GM10248 (cell line): ENCODE data around the gene PHACTR1.

Experiments used
- CTCF ChIA-PET: fragments of 300-600 bp; sonication (Branson Sonifier 250); formaldehyde crosslinking; extraction: SDS; loops from one replicate; lab custom pipeline; 2021; ENCODE audit warnings: antibody characterized with exemption; lab: Yijun Ruan, JAX
- POLR2A ChIA-PET: fragments of 350-650 bp; sonication (Branson Sonifier 250); formaldehyde crosslinking; extraction: SDS; loops from one replicate; lab custom pipeline; 2020; ENCODE audit warnings: antibody characterized with exemption; lab: Yijun Ruan, JAX
- DNase-seq: peaks from one replicate; pipeline ENCODE4 v3.0.0; 2012; ENCODE audit errors: extremely low spot score
- TF ChIP-seq, protein P1 (sequence below): IDR thresholded peaks from 2 replicates; pipeline ENCODE4 v1.5.1; 2012; ENCODE audit warnings: mild to moderate bottlenecking, low read depth; ENCODE audit errors: extremely low read depth, missing control alignments, control extremely low read depth

The PHACTR1 gene

DNA sequence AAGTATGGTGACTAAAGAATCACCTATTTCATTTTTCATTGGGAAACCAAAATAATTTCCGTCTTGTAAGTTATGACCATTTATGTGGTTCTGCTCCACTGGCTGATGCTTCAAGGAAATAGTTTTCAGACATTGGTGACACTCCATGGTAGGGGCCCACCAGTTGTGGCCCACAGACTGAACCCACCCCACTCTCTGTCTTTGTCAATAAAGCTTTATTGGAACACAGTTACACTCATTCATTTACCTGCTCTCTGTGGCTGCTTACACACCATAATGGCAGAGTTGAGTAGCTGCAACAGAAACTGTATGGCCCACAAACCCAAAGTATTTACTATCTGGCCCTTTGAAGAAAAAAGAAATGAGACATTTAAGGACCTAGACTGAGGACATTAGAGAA is 533.2 kb downstream of the PHACTR1 start:
- DNase-seq = no peak
- ChIA-PET POLR2A (no interaction called here), CTCF (interaction anchor here (1.2 to 2.9 kb wide), 3 partner anchors 9 to 55 kb away, joined by 3 to 9 read pairs (median 4); no protein-coding TSS in a partner anchor)
- TF ChIP-seq, protein P1, sequence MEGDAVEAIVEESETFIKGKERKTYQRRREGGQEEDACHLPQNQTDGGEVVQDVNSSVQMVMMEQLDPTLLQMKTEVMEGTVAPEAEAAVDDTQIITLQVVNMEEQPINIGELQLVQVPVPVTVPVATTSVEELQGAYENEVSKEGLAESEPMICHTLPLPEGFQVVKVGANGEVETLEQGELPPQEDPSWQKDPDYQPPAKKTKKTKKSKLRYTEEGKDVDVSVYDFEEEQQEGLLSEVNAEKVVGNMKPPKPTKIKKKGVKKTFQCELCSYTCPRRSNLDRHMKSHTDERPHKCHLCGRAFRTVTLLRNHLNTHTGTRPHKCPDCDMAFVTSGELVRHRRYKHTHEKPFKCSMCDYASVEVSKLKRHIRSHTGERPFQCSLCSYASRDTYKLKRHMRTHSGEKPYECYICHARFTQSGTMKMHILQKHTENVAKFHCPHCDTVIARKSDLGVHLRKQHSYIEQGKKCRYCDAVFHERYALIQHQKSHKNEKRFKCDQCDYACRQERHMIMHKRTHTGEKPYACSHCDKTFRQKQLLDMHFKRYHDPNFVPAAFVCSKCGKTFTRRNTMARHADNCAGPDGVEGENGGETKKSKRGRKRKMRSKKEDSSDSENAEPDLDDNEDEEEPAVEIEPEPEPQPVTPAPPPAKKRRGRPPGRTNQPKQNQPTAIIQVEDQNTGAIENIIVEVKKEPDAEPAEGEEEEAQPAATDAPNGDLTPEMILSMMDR = no peak

DNA sequence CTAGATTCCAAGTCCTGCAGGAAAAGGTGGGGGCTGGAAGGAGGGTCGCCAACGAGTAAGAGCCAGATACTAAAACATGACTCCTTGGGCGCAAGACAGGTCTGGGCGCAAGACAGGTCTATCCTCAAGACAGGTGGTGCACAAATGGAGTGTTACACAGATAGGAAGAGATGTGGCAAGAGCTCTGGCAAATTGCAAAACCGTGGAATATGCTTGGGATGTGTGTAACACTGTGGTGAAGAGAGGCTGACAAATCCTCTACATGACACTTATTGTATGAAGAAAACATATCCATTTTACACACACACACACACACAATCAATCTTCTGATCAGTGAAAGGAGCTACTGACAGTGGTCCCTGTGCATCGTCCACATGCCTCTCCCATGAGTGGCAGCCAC is 534.1 kb downstream of the PHACTR1 start:
- DNase-seq = no peak
- CTCF ChIA-PET = interaction anchor here (0.7 to 2.9 kb wide), 4 partner anchors 8 to 56 kb away, joined by 3 to 9 read pairs (median 3); no protein-coding TSS in a partner anchor
- POLR2A ChIA-PET = no interaction called here
- TF ChIP-seq, protein P1 = no peak

DNA sequence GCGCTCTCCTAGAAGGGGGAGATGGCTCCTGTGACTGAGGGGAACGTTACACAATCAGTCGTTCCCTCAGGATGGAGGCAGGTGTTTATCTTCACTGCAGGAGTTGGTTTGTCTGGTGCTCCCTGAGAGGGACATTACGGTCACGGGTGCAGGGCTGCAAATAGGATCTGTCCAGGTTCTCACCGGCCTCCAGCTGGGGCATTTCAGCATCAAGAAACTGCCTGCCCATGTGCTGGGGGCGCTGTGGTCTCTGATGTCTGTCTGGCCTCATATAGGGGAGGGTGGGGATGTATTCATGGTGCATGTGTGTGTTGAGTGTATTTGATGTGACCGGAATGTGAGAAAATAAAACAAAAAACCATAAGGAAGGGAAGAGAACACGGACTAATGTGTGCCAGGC is 534.7 kb downstream of the PHACTR1 start:
- TF ChIP-seq, protein P1 = no peak
- CTCF ChIA-PET = interaction anchor here (0.9 to 2.9 kb wide), 2 partner anchors 11 to 56 kb away, joined by 3 to 9 read pairs; no protein-coding TSS in a partner anchor
- DNase-seq = no peak
- POLR2A ChIA-PET = no interaction called here

DNA sequence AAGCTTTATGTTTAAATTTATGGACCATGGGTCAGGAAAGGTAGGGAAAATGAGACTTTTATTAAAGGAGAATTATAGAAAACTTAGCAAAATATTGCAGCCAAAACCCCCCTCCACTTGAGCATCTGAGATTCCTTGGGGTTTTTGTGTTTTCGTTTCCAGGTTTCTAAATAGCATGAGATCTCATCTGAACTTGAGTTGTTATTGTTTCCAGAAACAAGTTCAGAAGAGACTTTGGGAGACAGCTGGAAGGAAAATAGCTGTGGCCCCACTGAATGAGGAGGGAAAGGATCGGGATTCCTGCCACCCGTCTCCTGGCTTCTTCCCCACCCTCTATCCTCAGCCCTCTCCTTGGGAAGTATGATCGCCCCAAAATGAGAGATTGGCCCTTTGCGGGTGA is 536.2 kb downstream of the PHACTR1 start:
- ChIA-PET CTCF (no interaction called here), POLR2A (no interaction called here)
- TF ChIP-seq, protein P1 = no peak
- DNase-seq = no peak

DNA sequence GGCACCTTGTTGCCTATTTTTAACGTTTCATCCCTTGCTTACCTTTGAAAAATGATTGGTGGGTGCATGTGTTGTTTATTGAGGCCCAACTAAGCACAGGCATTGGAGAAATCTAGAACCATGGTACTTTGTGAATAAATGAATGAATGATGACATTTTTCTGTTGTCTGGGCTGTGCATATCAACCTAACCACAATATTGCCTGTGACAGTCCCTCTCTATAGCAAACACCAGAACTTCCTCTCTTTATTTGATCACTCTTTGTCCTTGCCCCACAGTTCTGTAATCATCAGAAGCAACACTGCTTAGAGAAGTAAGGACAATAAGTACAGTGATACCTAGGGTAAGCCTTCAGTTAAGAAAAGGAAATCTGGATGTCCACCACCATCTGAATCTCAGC is 536.7 kb downstream of the PHACTR1 start:
- ChIA-PET CTCF (no interaction called here), POLR2A (no interaction called here)
- TF ChIP-seq, protein P1 = no peak
- no peak for DNase-seq

DNA sequence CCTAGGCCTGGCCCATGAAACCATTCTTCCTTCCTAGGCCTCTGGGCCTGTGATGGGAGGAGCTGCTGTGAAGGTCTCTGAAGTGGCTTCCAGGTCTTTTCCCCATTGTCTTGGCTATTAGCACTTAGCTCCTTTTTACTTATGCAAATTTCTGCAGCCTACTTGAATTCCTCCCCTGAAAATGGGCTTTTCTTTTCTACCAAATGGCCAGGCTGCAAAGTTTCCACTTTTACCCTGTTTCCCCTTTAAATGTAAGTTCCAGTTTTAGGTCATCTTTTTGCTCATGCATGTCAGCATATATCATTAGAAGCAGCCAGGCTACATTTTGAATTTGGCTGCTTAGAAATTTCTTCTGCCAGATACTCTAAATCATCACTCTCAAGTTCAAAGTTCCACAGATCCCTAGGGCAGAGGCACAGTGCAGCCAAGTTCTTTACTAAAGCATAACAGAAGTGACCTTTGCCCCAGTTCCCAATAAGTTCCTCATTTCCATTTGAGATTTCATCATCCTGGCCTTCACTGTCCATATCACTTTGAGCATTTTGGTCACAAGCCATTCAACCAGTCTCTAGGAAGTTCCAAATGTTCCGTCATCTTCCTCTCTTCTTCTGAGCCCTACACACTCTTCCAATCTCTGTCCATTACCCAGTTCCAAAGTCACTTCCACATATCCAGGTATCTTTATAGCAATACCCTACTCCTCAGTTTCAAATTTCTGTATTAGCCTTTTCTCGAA is 539.9 kb downstream of the PHACTR1 start:
- CTCF ChIA-PET = interaction anchor here (1.1 kb wide), 1 partner anchor 17 kb away, joined by 3 read pairs; no protein-coding TSS in a partner anchor
- TF ChIP-seq, protein P1 = no peak
- DNase-seq = no peak
- POLR2A ChIA-PET = no interaction called here
